HG03558 (cell line): ENCODE data around the gene TMEM131L.

Source experiments
- ATAC-seq: cut with Tn5 transposase; IDR thresholded peaks from one replicate; pipeline ENCODE4 v1.9.1; 2021; ENCODE audit warnings: moderate number of reproducible peaks; ENCODE audit not compliant: unreplicated experiment; ENCODE audit errors: extremely low read depth

The TMEM131L gene

DNA sequence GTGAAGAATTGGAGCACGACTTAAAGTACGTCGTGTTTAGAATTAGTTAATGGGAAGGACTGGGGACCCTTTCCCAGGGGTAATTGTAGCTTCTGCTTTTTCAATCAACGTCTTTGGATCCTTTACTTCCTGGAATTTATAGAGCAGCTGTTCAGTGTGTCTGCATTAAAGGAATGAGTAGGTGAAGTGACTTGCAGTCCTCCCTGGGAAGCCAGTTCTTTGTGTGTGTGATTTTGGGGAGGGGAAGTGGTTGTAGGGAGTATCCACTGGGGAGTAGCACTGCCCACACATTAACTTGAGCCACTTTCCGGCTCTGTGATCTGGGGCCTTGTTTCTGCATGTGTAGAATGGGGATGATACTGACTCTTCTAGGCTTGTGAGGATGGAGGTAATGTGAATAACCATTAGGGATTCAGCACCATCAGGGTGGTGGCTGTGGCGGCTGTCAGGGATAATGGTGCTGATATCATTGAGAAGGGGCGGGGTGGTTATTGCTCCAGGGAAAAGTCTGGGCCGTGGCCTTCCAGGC lies 54.7 kb downstream of the TMEM131L start:
- ATAC-seq, result peak; percentile 26

DNA sequence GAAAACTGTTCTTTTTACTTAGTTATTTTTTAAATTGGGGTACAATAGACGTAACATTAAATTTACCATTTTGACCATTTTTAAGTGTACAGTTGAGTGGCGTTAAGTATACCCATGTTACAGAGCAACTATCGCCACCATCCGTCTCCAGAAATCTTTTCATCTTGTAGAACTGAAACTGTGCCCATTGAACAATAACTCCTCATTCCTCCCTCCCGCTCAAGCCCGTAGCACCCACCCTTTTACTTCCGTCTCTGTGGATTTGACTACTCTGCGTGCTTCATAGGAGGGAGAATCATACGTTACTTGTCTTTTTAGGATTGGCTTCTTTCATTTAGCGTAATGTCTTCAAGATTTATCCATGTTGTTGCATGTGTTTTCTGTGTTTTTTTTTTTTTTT lies 55.3 kb downstream of the TMEM131L start:
- no peak for ATAC-seq

DNA sequence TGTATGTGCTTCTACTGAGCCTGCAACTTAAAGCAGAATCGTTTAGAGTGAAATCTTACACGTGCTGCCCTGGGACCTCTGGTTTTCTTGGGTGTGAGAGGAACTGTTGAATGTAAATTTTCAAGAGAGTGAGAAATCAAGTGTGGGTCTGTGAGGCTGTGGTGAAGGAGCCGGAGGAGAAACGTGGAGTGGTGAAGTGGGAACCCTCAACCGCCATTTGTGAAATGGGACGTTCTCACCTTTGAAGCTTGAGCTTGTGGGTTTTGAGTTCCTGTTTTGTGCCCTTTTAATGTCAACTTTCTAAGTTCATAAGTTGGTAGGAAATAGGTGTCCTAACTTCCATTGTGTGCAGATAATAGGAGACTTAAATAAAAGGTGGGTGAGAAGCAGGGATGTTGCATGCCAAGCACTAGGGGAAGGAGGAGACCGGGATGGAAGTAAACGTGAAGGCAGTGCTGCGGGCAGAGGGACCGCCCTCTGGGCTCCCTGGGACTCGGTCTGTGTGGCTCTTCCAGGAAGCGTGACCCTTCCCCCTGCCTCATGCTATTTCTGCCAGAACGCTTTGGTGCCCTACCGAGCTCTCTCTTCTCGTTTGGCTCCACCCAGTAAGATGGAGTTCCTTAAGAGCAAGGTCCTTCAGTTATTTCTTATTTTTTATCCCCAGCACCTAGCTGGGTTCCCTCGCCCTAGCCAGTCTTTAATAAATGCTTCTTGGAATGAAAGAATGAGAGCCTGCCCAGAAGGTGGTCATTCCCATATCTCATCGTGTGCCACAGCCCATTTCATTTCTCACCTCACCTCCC lies 56.0 kb downstream of the TMEM131L start:
- no peak for ATAC-seq

DNA sequence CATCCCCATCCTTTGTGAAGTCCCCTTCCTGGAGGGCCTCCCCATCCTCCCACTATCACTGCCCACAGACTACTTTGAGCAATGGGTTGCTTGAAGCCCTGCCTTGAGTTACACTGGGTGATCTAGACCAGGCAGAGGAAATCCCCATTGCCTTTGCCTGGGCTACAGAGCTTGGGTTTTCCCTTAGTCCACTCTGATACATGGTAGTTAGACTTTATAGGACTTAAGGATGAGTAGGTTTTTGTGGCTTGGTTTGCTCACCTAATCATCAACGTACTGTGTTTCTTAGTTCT lies 56.6 kb downstream of the TMEM131L start:
- peak; percentile 37 for ATAC-seq

DNA sequence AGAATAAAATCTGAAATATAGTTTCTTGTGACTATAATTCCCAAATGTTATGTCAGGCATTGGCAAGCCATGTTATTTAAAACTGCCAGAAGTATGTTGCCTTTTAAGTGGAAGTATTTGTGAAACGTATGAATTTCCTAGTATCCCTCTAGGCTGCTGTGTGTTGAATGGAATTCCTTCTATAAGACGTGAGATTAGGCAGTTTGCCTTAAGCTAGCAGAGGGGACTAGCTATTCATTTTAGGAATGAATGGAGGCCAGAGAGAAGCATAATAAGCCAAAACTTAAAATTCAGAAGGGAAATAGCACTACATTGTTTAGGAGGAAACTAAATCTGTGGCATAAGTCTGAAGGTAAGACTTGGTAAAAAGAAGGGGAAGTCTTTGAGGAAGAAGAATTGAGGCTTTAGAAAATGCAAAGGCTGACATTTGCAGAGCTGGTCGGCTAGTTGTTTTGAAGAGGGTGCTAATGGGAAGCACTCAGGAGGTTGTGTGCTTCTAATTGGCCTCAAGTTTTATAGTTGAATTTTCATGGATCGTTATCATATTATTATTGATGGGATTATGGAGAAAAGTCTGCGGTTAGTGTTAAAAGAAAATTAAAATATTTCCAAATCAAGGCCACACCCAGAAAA lies 57.1 kb downstream of the TMEM131L start:
- ATAC-seq, result no peak

DNA sequence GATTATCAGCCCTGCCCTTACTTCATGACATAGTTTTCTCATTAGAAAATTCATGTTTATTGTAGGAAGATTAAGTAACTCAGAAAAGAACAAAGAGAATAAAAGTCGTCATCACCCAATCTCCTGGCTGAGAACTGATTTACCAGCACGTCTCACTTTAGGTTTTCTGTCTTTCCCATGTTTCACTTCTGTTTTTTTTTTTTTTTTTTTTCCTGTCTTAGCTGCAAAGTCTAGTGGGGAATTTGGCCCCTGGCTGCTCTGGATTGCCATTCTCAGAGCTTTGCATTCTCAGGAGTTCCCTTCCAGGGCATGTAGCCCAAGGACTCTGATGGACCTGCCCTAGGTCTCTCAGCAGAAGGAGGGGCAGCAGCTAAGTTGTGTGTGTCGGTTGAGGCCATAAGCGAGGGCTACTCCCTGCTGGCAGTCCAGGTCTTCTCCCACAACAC lies 57.8 kb downstream of the TMEM131L start:
- ATAC-seq, result no peak

DNA sequence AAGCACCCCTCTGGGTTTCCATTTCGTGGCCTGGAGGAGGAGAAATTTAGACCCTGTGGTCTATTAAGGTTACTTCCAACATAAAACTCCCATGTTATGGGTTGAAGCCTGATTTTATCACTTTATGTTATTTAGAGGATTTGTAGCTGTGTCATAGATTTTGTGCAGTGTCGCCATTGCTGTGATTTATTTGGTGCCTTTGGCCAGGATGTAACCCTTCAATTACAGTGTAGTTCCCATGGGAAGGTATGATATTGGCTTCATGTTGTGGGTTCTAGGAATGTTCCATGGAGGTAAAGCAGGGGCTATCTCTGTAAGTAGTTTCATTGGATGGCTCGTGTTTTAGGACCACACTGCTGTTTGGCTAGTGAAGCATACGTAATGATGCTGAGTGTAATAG lies 58.5 kb downstream of the TMEM131L start:
- no peak for ATAC-seq

DNA sequence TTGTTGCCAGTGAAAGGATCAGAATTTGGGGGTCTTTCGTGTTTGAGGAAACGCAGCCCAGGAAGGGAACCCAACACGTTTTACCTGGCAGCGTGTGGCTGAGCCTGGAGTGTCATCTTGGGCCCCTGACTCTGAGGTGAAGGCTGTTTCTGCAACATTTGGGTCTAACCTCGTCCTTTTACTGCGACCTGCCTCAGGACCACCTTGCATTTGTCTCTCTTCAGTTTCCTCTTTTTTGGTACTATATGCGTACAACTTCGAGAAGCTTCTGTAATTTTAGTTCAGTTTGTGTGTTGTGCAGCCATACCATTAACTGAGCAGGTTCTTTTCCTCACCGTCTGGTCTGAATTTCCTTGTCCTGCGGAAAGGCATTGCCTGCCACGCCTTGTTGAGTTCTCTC lies 61.5 kb downstream of the TMEM131L start:
- ATAC-seq, result no peak

DNA sequence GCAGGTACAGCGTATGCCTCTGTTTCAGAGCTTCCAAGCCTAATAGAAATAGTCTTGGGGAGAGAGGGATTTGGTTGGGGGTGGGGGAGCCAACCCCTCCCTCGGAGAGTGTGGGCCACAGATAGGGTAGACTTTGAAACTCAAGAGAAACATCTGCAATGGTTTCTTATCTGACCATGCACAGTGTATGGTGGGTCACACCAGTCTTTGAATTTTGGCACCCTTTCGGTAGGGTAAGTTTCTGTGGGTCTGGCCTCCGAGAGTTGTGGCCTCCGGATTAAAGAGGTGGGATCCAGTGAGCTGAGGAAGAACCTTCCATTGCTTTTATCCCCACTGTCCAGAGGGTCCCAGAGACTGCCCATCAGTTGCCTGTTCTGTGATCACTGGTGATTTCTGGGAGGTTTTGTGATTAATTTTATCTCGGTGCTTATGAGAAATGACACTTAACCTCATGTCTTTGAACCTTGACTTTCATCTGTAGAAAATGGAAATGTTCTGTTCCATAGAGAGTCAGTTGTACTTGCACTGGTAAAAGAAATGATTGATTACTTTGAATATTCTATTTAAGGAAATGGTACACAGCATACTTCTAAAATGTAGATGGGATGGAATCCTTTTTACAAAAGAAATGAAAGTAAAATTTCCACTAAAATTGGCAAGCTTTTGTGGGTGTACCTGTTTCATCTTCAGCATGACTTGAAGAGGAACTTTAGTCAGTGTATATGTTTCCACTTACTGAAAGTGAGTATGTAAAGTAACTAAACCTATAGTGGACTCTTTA lies 62.7 kb downstream of the TMEM131L start:
- peak; percentile 47 for ATAC-seq

DNA sequence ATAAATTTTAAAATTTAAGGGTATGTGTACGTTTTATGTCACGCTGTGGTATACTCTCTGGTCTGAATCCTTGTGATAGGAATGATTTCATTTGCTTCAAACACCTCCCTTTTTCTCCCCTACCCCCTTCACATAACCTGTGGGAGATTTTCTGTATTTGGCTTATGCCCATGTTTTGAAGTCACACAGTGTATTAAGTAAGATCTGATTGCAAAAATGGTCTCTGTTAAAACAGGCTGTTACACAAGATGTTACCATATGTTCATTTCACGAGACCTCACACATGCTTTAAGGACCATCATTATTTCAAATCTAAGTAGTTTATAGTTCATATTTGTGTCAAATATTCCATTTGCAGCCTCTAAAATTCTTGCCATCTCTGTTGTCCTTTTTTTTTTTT lies 63.5 kb downstream of the TMEM131L start:
- ATAC-seq, result no peak

DNA sequence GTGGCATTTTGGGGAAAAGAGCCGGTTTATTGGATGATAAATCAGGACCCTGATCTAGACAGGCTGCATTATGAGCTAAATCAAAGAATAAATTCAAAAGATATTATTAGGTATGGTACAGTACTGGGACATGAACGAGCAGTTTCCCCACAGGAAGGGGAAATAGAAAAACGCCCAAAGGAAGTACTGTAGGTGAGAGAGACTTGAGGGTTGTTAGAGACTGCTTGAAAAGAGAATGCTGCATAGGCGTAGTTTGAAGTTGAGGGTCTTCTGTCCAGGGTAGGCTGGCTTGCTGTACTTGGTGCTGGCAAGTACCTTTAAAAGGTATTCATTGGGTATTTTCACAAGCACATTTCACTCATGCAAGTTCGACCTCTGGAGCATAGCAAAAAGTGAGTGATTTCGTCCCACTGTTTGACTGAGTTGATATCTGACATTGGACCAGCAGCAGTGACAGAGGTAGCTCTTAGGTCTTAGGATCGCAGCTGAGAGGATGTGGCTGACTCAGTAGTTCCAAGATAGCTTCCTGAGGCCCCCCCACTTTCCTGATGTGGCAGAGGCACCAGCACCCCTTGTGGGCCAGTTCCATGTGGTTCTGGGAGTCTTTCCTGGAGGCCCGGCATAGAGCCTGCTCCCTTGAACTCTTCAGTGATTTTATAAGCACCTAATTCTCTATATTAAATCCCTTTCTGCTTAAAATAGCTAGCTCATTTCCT lies 64.3 kb downstream of the TMEM131L start:
- ATAC-seq, result no peak

DNA sequence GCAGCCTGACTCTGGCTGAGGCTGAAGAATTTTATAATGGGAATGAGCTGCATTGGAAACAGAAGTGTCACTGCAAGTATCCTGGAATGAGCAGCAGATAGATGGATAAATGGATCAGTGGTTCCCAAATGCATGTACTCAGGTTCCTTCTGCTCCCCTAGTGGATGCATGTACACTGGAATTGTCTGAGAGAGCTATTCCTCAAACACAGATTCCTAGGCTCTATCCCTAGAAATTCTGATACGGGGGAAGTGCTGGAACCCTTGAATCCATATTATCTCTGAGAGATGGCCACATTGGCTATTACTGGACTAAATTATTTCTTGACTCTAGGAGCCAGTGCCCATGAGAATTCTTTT lies 64.8 kb downstream of the TMEM131L start:
- no peak for ATAC-seq

DNA sequence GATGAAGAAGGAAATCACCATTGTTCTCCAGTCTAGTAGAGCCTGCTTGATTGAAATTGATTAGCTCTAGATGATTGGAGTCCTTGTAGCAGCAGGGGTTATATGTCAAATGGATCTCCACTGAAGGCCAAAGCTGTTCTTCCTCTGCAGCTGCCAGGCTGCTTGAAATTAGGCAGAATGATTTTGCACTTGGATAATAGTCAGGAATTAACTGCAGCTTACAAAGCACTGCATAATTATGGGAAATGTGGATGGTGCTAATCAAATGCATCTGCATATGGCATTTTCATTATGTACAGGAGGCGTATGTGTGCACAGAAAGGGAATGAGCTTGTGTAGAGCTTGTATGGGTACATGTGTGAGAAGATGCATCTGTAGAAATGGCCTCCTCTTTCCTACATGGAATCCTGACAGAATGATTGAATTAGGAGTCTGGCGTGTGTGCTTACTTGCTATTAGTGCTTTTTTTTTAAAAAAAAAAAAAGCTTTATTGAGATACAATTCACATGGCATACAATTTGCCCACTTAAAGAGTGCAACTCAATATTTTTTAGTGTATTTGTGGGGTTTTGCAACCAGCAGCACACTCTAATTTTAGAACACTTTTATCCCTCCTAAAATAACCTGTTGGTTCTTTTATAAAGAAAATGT lies 65.9 kb downstream of the TMEM131L start:
- no peak for ATAC-seq

DNA sequence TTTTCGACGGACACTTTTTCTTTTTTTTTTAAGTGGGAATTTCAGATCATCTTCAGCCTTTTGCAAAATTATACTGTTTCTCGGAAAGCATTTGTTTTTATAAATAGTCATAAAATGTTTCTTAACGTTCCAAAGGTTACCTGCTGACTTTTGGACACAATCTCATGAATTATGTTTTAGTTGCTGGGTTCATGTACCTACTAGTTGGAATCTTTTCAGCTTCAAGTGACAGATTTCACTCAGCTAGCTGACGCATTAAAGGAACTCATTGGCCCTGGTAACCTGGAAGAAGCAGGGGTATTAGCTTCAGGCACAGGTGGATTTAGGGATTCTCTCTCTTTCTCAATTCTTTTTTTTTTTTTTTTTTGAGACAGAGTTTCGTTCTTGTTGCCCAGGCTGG lies 66.5 kb downstream of the TMEM131L start:
- no peak for ATAC-seq

DNA sequence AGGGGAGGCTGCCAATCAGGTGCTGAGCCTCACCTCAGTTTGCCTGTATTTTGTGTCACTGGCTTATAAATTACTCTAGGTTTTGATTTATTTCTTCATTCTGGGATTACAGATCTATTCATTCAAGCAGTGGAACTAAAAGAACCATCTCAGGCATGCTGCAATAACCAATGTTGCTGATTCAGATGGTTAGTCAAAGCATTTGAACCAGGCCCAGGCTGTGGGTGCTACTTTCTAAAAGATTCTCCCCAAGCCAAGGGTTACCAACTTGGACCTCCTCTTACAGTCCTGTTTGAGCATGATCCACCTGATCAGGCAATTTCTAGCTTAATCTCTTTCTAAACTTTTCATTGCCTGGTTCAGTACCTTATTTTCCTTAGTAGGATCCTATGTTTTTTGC lies 67.2 kb downstream of the TMEM131L start:
- ATAC-seq, result no peak

DNA sequence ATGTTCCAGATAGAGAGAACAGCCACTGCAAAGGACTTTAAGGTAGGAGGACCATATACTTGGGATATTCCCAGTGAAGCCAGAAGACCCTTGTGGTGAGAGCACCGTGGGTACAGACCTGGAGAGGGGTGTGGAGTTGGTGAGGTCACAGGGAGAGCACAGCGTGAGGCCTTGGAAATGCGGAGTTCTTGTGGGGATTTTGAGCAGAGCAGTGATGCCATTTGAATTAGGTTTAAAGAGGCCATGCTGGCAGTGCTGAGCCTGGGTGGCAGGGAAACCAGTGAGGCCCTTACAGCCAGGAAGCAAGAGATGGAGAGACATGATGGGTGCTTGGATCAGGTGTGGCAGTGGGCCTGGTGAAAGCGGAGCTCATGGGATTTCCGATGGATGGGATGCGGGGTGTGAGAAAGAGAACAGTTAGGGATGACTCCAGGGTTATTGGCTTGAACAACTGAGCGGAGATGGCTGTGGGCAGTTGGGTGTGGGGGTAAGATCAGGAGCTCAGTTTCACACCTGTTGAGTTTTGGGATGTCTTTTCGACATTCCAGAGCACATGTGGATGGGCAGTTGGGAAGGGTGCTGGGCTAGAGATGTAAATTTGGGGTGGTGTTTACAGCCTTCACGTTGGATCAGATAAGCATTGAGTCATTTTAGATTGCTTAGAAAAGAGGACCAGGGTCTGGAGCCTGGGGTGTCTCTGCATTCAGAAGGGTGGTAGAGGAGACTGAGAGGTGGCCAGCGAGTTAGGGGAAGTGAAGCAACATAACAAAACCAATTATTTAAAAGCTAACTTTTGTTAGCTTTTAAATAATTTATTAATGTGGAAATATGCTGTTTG lies 68.9 kb downstream of the TMEM131L start:
- ATAC-seq, result no peak

DNA sequence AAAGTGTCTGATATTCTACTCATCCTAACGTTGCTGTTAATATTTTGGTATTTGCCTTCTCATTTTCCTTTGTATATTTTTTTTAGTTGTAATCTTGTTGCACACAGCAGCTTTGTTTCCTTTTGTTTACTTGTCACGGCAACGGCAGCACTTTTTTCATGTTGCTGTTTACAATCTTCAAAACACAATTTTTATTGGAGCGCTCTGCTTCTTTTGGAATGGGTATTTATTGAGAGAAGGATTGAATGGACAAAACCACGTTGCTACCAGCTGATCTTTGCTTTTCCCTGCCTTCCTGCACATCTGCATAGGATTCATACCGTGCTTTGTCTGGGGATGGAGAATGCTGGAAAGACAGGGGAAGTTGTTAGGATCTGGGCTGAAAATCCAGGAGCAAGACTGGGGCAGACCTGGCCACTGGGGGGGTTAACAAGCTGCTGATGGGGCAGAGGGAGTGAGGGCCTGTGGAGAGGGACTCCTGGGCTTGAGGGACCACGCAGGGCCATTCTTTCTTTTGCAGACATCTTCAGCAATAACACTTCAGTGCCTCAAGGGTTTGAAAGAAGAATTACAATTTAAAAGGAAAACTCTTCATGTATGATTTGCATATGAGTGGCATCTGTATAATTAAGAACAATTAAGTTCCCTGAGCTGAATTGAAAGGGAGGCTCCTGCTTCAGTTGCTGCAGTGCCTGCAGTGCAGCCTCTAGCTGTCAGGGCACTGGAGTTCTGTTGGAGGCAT lies 69.8 kb downstream of the TMEM131L start:
- no peak for ATAC-seq

DNA sequence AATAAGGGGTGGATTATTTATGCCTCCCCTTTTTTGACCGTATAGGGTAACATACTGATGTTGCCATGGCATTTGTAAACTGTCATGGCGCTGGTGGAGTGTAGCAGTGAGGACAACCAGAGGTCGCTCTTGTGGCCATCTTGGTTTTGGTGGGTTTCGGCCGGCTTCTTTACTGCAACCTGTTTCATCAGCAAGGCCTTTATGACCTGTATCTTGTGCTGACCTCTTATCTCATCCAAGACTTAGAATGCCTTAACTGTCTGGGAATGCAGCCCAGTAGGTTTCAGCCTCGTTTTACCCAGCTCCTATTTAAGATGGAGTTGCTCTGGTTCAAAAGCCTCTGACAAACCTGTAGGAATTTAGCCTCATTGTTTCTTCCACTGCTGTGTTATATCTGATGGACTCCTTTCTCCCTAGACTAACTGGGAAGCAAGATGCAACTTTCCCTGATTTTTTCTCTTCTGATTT lies 71.4 kb downstream of the TMEM131L start:
- no peak for ATAC-seq
